G401 (cell line): Measurements from ENCODE around the gene TLCD1. TPM values are rescaled to one million over a fixed set of nuclear protein-coding genes. Genes with fewer than 3 reads are reported as not detected.
A peak's percentile ranks its signal among the peaks of the same experiment; 100 is the strongest.

Source experiments
- DNase-seq: peaks from one replicate; pipeline ENCODE4 v3.0.0-alpha.2; 2015; ENCODE audit warnings: low spot score
- in situ Hi-C: cut with HindIII; loops from 2 replicates; pipeline ENCODE4 v1.10.0; 2016; ENCODE audit warnings: low sequenced_read_pairs, mixed read lengths
- total RNA-seq: library from RNA; depleted of rRNA; stranded (reverse); fragments of >200 nt; shearing (Covaris generic); gene quantifications from 2 replicates; pipeline ENCODE4 v1.2.3, GENCODE V29; 2014

TLCD1 gene
- total RNA-seq, 1 experiment from 2014 or later: 9.2 TPM

GRCh38 chr17:28747801-28748750 lies 22.0 kb upstream of the TLCD1 start:
- in situ Hi-C loops: no loop called here

GRCh38 chr17:28747051-28747691 lies 21.1 kb upstream of the TLCD1 start:
- peak; percentile 78 for DNase-seq
- in situ Hi-C loops: no loop called here

More at GRCh38 chr17:28747801-28748750, 22.0 kb upstream of the TLCD1 start:
- DNase-seq: no peak

GRCh38 chr17:28746611-28747050 lies 20.6 kb upstream of the TLCD1 start:
- peak; percentile 24 for DNase-seq
- in situ Hi-C loops: no loop called here

- DNase-seq: no peak
- in situ Hi-C loops: no loop called here
Measured at GRCh38 chr17:28745786-28746411, 19.9 kb upstream of the TLCD1 start.

GRCh38 chr17:28744972-28745785 lies 19.1 kb upstream of the TLCD1 start:
- in situ Hi-C loops: no loop called here
- DNase-seq: peak; percentile 68

GRCh38 chr17:28744104-28744971 lies 18.3 kb upstream of the TLCD1 start:
- DNase-seq: no peak
- in situ Hi-C loops: no loop called here

- in situ Hi-C loops: no loop called here
Measured at GRCh38 chr17:28743243-28744103, 17.4 kb upstream of the TLCD1 start, which contains the start of gene TRAF4. TSS of gene TRAF4 (plus strand) at chr17:28744011. CDS start at chr17:28744113, 102 bp downstream.

GRCh38 chr17:28741358-28742349 lies 15.6 kb upstream of the TLCD1 start:
- in situ Hi-C loops: no loop called here
- DNase-seq: no peak

More at GRCh38 chr17:28743243-28744103, 17.4 kb upstream of the TLCD1 start, which contains the start of gene TRAF4:
- peak; percentile 78 for DNase-seq

GRCh38 chr17:28740406-28741357 lies 14.6 kb upstream of the TLCD1 start:
- in situ Hi-C loops: no loop called here

GRCh38 chr17:28738680-28739384 lies 12.8 kb upstream of the TLCD1 start:
- no peak for DNase-seq
- in situ Hi-C loops: no loop called here

More at GRCh38 chr17:28740406-28741357, 14.6 kb upstream of the TLCD1 start:
- no peak for DNase-seq

GRCh38 chr17:28737770-28738679 lies 12.0 kb upstream of the TLCD1 start:
- in situ Hi-C loops: no loop called here

GRCh38 chr17:28737316-28737715 lies 11.3 kb upstream of the TLCD1 start:
- in situ Hi-C loops: no loop called here
- no peak for DNase-seq

More at GRCh38 chr17:28737770-28738679, 12.0 kb upstream of the TLCD1 start:
- DNase-seq: no peak
